Stimulated activated CD4-positive, alpha-beta T cell treated with anti-CD3 and anti-CD28 coated beads, Interleukin-2, amount 100 ng/mL, for 48 hours (primary cell): ENCODE measurements around the gene TCERG1L.

Source experiments
- DNase-seq, 2 donors: peaks; one replicate each; pipeline ENCODE4 v3.0.0-alpha.2; 2020

Gene TCERG1L

DNA sequence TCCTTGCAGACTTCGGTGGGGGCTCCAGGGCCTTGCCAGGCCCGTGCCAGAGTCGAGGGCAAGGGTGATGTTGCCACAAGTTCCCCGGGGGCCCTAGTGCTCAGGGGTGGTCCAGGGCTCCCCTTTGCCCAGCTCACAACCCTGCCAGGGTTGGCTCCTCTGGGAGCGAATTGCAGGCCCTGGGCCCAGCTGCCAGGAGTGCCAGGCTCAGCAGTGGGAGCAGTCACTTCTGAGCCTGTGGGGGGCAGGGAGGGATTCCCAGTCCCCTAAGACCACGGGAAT lies 43.8 kb downstream of the TCERG1L start:
- DNase-seq = no peak

DNA sequence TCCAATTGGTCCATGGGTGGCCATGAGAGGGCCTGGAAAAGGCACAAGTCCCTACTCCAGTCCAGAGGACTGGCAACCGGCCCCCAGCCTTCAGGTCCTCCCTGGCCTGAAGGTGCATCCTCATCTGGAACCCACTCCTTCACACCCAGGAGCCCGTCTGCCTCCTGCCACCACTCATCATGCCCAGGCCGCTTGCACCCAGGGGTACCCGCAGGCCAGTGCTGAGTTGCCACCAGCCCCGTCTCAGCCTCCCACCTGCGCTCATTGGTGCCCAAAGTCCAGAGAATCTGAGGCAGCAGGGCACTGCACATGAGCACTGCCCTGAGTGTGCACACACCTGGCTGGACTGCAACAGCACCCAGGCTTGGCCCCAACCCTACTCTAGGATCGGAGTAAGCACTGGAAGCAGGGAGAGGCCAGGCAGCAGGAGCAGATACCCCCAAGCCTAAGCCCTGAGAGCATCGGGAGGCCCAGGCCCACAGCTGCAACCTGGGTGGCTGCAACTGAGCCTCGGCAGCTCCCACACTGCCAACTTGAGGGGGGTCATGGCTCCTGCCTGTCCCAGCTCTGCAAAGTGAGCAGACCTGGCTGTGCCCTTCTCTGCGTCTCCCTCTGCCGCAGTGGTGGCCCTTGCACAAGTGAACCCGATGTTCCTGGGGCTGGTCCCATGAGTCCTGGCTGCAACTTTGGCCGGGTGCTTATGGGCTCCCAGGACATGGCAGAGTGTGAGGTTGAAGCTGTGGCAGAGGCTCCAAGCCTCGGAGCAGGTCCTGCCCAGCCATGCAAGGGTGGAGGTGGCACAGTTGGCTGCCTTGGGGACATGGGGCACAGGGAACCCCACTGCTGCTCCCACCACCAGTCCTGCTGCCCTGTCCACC lies 44.3 kb downstream of the TCERG1L start:
- DNase-seq = no peak

DNA sequence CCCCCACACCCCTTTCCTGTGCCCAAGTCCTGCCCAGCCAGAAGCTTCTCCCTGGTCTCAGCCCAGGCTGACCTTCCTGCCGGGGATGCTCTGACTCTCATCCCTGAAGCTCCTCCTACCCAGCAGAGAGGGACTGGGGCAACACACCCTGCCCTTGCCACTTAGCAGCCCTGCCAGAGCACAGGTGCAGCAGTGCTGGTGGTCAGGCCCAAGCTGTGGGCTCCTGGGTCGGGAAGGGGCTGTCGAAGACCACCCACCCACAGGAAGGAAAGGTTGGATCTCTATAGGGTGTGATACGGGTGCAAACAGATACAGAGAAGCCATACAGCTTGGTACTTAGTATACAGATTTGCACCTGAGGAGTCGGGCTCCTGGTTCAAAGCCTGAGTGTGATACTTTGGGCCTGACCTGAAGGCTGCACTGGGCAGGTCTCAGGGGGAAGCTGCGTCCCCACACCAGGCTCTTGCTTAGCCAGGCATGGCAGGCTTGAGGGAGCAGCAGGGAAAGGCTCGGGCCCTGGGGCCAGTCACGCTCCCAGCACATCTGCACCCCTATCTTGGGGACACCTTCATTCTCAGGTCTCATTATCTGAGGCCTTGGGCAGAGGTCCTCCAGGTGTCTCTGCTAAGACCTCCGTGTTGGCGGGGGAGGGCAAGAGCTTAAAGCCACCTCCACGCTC lies 47.3 kb downstream of the TCERG1L start:
- no peak for DNase-seq

DNA sequence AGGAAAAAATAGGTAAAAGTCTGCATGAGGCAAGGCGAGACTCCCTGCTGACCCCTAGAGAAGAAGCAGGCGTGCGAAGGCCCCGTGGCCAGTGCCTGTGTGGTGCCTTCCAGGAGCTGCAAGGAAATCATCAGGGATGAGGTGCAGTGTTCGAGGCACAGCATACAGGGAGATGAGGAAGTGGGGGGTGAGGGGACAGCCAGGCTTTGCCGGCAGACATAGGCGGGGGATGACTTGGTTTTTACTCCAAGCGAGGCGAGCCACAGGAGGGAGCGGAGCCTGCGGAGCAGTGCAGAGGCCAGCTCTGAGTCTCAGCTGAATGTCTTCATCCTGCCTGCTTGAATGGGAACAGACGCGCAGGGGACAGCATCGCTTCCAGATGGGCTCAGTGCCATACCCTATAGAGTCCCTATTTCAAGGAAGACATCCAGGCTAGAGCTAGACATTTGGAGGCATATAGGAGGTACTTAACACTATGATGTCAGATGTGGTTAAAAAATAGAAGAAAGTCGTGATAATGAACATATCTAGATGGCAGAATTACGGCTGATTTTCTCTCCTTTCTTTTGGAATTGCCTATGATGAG lies 49.5 kb downstream of the TCERG1L start:
- no peak for DNase-seq

DNA sequence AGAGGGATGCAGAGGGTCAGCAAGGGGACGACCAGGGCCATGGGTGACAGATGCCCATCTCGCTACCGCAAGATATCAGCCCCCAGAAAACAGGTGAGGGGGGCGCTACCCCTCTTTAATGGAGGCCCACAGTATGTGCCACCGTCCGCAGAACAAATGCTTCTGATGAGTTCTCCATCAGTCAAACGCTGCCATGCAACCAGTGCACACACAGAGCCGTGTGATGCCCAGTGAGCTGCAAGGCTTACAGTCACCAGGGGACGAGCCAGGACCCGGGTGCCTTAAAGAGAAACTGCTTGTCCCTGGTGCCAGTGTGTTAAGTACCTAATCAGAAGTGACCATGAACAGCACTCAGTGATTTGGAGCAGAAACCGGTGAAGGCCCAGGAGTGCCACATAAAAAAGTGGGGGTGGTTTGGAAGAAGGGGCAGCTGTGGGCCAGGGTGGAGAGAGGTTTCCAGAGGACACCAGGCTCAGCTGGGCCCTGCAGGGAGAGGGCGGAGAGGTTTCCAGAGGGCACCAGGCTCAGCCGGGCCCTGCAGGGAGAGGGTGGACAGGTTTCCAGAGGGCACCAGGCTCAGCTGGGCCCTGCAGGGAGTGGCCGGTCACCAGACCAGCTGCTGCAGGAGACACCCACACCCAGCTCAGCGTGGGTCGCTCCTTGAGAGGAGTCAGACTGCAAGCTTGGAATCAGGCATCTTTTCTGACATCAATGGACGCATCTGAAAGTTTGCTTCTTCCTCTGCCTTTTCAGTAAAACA lies 50.9 kb downstream of the TCERG1L start:
- DNase-seq = no peak

DNA sequence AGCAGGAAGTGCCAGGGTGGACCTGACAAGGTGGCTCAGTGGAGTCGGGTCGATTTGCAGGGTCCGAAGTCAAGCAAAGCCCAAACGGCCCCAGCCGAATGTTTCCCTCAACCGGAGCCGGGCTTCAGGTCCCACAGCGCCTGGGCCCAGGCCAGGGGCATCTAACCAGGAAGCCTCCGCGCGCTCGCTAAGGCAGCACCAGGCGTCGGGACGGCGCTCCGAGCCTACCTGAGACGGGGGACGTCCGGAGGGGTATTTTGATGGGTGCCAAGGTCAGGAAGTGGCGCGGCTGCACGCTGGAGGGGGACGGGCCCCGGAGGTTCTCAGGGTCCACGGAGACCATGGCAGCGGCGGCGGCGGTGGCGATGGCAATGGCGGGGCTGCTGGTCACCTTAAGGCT lies 51.5 kb downstream of the TCERG1L start:
- DNase-seq = no peak

DNA sequence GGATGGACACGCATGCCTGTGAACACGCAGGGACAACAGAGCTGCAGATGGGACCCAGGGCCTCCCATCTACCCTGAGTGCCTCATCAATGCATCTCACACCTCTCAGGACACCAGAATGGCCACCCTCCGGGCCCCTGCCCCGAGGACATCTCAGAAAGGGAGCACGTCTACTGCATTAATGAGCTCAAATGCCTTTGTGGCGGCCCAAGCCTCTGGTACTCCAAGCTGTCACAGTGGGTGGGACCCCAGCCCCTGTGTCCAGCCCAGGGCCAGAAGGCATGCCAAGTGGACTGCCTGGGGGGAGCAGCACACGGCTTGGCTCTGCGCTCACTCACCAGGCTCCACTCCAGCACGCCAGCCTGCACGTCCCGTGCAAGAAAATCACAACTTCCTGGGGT lies 52.0 kb downstream of the TCERG1L start:
- DNase-seq = no peak

DNA sequence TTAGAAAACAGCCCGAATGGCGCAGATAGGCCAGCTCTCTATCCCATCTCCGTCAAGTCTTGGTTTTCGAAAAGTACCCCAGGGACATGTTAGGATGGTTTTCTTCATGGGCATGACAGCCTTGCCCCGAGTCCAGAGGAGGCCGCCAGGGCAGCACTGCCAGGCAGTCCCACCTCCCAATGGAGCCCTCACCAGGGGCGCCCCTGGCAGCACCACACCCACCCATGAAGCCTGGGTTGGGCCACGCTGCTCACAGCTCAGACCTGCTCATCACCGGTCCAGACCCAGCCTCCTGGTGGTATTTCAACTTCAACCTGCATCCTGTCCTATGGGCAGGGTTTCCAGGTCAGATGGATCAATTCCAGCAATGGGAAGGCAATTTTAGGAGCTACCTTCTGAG lies 53.3 kb downstream of the TCERG1L start:
- DNase-seq = no peak

DNA sequence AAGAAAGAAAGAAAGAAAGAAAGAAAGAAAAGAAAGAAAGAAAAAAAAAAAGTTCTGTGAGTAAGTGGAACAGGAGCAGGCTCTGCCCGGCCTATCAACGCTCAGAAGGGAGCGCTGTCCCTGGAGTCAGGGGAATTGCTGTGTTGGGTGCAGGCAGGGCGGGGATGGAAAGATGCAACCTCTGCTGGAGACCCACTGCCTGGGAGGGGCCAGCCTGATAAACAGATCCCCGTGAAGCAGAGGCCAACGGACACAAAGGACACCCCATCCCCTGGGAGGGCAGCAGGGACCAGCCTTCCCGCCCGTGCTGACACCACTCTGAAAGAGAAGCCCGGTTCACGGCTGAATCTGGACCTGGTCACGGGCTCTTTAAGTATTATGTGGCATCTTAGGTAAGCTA lies 54.5 kb downstream of the TCERG1L start:
- no peak for DNase-seq

DNA sequence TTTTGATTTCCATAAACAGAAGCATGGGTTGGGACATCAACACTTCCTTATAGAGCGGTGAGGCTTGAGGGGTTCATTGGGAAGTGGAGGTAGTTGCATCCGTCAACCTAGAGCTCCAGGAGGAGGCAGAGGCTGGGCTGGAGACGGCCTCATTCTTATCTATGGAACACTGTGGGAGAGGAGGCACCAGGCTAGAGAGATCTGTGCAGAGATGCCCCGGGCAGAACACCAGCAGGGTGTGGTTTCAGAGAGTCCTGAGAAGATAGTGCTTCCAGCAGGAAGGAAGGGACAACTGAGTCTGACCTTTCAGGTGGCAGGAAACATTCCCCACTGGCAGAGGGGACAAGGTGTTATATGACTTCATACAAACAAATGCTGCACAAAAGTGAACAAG lies 56.7 kb downstream of the TCERG1L start:
- DNase-seq = no peak

DNA sequence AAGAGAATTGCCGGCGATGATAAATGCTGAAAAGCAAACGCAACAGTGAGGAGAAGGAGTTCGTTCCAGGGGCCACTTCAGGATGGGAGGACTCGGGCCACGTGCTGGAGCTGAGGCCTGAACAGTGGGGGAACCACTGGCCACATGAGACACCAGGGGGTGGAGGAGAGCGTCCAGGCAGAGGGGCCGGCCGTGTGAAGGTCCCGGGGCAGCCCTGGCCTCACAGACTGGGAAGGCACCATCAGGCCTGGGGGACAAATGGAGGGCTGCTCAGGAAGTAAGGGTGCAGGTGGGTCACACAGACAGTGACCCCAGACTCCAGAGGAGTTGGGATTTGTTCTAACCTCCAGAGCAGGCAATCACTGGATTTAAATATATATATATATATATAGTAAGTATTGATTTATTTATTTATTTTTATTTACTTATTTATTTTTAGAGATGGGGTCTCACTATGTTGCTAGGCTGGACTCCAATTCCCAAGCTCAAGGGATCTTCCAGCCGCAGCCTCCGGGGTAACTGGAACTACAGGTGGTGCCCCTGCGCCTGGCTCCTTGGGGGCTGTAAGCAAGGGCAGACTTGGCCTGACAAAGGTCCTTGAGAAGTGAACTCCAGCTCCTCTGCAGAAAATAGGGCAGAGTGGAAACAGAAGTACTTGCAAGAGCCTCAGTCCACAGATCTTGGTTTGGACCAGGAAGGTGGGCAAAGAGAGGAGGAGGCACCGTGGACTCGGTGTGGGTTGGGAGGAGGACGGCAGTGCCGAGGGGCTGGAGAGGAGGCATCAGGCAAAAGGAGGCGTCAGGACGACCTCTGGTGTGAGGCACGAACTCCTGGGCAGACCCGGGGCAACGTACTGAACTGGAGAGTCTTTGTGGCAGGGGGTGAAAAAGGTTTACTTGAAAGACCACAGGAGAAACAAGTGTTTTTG lies 57.3 kb downstream of the TCERG1L start:
- DNase-seq = no peak

DNA sequence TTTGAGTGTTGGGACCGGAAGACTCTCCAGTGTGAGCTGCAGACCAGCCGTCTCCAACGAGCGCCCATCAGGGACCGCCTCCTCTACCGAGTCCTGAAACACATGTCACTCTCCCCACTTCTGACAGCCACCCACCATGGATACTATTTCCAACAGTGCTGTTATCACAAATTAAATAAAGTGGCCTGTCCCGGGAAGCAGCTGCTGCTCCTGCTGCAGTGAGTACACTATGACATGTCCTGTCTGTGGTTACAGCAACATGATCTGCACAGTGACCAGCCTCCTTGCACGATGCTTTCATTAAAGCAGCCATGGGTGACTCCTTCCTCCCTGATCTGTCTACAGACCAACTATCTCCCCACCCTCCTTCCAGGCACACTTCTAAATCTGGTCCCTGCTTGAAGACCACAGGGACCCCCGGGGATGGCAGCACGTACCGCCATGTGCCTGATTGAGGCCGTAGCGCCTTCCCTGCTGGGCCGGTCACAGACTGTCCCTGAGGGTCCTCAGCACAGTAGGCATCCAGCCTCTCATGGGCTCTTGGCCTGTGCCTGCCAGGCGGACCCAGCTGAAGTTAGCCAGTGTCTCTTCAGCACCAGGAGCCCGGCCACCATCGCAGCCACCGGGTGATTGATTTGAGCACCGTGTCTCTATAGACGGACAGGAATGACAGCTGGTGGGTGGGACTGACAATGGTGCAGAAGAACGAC lies 58.8 kb downstream of the TCERG1L start:
- no peak for DNase-seq

DNA sequence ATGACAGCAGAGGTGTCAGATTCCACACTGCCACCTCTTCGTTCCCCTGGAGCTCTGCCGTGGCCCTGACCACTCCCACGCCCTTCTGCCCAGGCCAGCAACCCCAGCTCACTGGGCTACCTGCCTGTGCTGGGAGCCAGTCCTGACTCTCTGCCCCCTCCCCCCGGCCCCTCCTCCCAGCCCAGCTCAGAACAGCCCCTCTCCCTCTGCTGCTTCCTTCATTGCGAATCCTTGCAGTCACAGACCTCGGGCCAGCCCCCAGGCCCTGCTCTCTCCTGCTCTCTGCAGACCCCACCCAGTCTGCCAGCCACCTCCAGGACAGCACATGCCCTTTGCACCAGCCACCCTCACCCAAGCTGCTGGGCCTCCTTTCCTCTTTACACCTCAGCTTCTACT lies 60.4 kb downstream of the TCERG1L start:
- no peak for DNase-seq

DNA sequence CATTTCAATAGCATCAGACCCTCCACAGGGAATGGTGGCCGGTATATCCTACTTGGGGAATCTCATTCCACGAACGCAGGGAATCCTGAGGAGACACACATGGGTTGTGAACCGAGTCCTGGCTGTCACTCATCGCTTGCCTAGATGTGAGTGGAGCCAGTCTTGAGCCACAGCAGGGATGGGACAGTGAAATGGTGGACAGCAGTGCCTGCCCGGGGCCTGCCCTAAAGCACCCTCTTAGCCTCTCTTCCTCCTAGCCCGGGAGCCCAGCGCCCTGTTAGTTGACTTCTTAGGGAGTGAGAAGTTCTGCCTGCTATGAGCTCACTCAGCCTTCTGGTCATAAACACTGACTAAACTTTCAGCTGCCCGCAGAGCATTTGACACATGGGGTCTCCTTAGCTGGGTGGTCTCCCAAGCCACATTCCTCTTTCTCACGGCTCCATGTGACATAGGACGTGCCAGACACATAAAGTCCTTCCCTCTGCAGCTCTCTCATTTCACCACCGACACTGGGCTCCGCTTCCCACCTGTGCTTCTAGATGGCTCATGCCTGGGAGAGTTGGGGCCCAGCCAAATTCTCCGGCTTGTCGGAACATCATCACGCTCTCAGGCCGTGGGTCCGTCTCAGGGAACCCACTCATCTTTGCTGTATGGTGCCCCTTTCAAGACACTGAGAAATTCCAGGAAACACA lies 60.9 kb downstream of the TCERG1L start:
- no peak for DNase-seq

DNA sequence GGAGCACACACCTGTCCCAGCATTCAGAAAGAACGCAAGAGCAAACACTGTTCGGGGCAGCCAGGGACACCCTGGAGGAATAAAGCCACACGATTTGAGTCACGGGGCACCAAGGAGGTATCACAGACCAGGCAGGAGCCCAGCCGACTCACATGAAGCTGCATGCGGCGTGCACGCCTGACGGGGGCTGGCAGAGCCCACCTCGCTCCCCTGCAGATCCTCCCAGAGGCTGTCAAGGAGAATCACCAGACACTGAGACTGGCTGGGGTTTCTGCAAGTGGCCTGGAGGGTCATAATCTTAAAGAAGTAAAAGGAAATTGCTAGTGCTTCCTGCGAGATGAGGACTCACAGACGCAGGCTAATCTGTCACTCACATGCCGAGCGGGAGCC lies 61.6 kb downstream of the TCERG1L start:
- DNase-seq = no peak

DNA sequence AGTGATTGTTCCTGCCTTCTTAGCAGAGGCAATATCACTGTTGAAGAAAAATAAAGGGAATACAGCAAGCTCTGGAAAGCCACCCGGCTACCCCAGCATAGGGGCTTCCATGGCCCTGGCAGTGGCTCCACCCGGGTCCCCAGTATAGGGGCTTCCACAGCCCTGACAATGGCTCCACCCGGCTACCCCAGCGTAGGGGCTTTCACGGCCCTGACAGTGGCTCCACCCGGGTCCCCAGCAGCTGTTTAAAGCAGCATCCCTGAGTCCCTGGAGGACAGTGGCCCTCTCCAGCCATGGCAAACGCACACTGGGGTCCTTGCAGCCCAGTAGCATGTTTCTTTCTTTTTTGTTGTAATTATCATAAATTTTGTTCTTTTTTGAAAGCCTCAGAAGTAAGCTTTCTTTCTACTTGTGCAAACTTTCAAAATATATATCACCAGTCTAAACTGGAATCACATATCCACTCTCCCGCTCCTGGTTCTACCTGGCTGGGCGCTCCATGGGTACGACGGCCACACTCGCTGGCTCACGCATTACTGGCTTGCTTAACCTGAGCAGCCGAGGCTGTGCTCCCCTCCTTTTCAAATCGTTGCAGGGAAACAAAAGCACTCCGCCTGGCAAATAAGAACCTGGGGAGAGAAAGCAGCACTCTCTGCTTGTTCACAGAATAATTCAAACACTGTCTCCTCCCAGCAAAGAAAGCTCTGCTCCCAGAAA lies 62.1 kb downstream of the TCERG1L start:
- no peak for DNase-seq

DNA sequence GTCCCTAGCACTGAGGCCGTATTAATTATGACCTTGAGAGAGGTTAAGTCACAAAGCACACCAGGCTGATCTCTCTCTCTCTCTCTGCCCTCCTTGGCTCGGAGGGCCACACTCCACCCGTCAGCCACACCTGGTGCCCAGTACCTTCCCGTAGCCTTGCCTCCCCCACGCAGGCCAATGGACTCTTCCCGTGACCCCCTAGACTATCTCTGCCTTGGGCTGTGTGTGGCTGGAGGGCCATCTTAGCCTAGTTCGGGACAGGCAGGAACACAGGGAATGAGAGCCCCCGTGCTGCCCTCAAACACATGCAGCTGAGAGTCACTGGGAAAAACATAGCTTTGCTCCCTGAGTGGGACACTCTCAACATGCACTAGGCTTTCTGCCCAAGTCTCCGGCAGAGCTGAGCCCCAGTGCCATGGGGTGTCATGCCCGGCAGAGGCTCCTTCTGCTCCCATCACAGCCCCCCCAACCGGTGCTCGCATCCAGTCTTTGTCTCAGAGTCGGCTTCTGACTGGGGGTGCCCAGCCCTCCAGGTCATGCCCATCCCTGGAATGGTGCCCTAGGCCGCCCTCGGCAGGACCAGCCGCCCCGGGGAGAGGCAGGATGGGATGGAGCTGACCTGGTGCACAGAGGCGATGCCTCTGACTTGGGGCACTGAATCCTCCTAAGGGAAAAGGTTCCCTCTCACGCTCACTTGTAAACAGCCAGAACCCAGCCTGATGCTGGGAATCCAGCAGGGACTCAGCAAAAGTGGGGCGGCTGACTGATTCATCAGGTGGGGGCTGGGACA lies 63.0 kb downstream of the TCERG1L start:
- DNase-seq = no peak

DNA sequence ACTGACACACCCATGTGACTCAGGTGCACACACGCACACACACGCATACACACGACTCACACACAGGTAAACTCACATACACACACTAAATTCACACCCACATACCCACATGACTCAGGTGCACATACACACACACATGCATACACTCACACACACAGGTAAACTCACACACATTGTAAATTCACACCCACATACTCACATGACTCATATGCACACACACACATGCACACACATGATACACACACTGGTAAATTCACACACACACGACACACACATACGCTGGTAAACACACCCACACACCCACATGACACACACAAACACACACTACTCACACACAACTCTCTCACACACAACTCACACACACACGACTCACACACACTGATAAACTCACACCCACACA lies 63.6 kb downstream of the TCERG1L start:
- DNase-seq = no peak

DNA sequence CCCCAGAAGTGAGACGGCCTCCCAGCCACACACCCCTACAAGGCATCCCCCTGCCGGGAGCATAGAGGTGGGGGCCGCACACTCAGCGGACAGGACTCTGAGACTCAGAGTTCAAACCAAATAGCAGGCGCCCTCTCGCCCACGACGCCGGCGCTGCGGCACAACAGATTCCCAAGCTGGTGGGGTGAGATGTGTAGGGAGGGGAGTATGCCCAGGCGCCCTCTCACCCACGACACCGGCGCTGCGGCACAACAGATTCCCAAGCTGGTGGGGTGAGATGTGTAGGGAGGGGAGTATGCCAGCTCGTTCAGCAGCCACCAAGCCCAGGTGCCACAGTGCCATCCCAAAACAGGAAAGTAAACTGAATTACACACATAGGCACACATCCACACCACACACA lies 64.7 kb downstream of the TCERG1L start:
- no peak for DNase-seq

DNA sequence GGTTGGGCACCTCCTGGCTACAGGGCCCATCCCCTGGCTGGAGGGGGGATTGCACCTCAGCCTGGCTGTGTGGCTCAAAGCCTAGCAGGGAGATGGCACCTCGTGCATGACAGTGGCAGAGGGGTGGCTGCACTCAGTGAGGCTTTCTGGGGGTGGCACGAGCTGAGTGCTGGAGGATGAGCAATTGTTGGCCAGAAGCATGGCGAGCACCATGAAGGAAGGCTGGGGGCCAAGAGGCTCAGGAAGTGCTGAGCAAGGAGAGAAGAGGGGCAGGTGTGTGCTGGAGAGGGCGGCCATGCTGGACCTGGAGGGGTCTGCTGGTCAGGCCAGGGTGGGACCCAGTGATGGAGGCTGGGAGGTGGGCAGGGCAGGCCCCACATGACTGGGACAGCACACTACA lies 65.4 kb downstream of the TCERG1L start:
- no peak for DNase-seq
